K562 (cell line): ENCODE measurements around the gene LINC00305. TPM values are rescaled to one million over a fixed set of nuclear protein-coding genes. Genes with fewer than 3 reads are reported as not detected.

Experiments used
- EP400 ChIP-seq: fragments of 450-650 bp; IDR thresholded peaks from 2 replicates; pipeline ENCODE4 v1.6.1; 2017; ENCODE audit warnings: antibody characterized with exemption, mild to moderate bottlenecking, moderate library complexity
- MGA ChIP-seq: fragments of 450-650 bp; IDR thresholded peaks from 2 replicates; pipeline ENCODE4 v1.6.1; 2016; ENCODE audit warnings: mild to moderate bottlenecking, moderate library complexity
- polyA plus RNA-seq, 8 experiments: library from polyadenylated mRNA; depleted of rRNA in 4 of 8; stranded (reverse) in 5 of 8; unstranded in 3 of 8; fragments of >200 nt; fragmentation: Nextera tagmentation in 2 of 8; fragmentation: Illumina TruSeq in 1 of 8; extraction: Ambion mirVana in 2 of 8; extraction: Trizol in 1 of 8; gene quantifications; 2 replicates each; pipeline versions ENCODE4 v1.2.1 to v1.2.3, GENCODE V29; 2011 to 2014; ENCODE audit warnings: inconsistent platforms in 1 of 8, missing spikeins in 1 of 8
- total RNA-seq, 7 experiments: library from RNA; depleted of rRNA in 6 of 7; stranded (reverse); fragments of >200 nt in 6 of 7; fragmentation: Illumina TruSeq in 2 of 7; extraction: Trizol in 2 of 7; gene quantifications; 2 replicates each; pipeline versions ENCODE4 v1.2.1 to v1.2.3, GENCODE V29; 2011 to 2021; ENCODE audit warnings: low replicate concordance in 1 of 7

Gene LINC00305
- total and polyA plus RNA-seq, 9 of the 15 experiments (the other 6 are each of a cell fraction or from before 2014, with no cell fraction given): not detected

GRCh38 chr18:64180171-64180570 lies 31.3 kb upstream of the LINC00305 start (continued):
- TF ChIP-seq MGA: no peak
- no peak for TF ChIP-seq EP400
- TF ChIP-seq, all 486 proteins: peak for 0
